ENCODE data around the gene RAB10. TPM values are rescaled to one million over a fixed set of nuclear protein-coding genes. Genes with fewer than 3 reads are reported as not detected.

RAB10 gene
- total and polyA plus RNA-seq, 4 donors, result 26.6 to 52.2 (median 41.6) TPM

- Histone ChIP-seq H3K4me3 (ENCODE audit: low read depth in 1 of 3, low read length in 3 of 3) (no peak overlapping the region), H3K9ac (ENCODE audit: low read depth in 1 of 2, low read length in 2 of 2) (no peak overlapping the region), H3K27ac (ENCODE audit: low read depth in 1 of 2, low read length in 2 of 2) (no peak overlapping the region), H3K9me3 (ENCODE audit: control insufficient read depth in 4 of 4, low read length in 3 of 4) (no peaks in the 10 kb centered on the region), H3K4me1 (ENCODE audit: control insufficient read depth in 4 of 4, insufficient read depth in 4 of 4, low read length in 3 of 4) (no peaks in the 10 kb centered on the region), H3K36me3 (ENCODE audit: control insufficient read depth in 4 of 4, insufficient read depth in 3 of 4, low read depth in 1 of 4, low read length in 3 of 4) (peaks cover 3 to 19% (median 12%) of the 10 kb centered on the region in 4 donors), H3K27me3 (ENCODE audit: control insufficient read depth in 4 of 4, insufficient read depth in 4 of 4, low read length in 3 of 4) (no peaks in the 10 kb centered on the region)
- WGBS, result 83% methylated on average over 3 of the region's 3 CpGs
- TF ChIP-seq GABPA (IDR thresholded peaks at IDR 0.05 in 1 of 2, conservative IDR thresholded peaks at IDR 0.05 in 1 of 2), result no peak
- no peak for TF ChIP-seq ZBTB33 (IDR thresholded peaks at IDR 0.05)
- TF ChIP-seq JUND (IDR thresholded peaks at IDR 0.05), result no peak
- TF ChIP-seq FOXA1 (IDR thresholded peaks at IDR 0.05), result no peak
- no peak for TF ChIP-seq REST (IDR thresholded peaks at IDR 0.05)
- TF ChIP-seq, protein P1, sequence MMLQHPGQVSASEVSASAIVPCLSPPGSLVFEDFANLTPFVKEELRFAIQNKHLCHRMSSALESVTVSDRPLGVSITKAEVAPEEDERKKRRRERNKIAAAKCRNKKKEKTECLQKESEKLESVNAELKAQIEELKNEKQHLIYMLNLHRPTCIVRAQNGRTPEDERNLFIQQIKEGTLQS (IDR thresholded peaks at IDR 0.05), result no peak
- TF ChIP-seq YY1 (IDR thresholded peaks at IDR 0.05), result no peak
- no peak for TF ChIP-seq HNF4G (IDR thresholded peaks at IDR 0.05)
- no peak for TF ChIP-seq HNF4A (conservative IDR thresholded peaks at IDR 0.05)
- no peak for DNase-seq (ENCODE audit: low spot score)
Measured at GRCh38 chr2:26136451-26136850, 102.6 kb downstream of the RAB10 start.

GRCh38 chr2:26139269-26140183 is 105.6 kb downstream of the RAB10 start:
- WGBS, result 73% methylated on average over 12 of the region's 12 CpGs
- H3K27ac ChIP-seq (ENCODE audit: low read depth in 1 of 2, low read length in 2 of 2), result no peak overlapping the region
- H3K4me3 ChIP-seq (ENCODE audit: low read depth in 1 of 3, low read length in 3 of 3), result no peak overlapping the region
- no peaks in the 10 kb centered on the region for H3K9me3 ChIP-seq (ENCODE audit: control insufficient read depth in 4 of 4, low read length in 3 of 4)
- no peaks in the 10 kb centered on the region for H3K27me3 ChIP-seq (ENCODE audit: control insufficient read depth in 4 of 4, insufficient read depth in 4 of 4, low read length in 3 of 4)
- H3K4me1 ChIP-seq (ENCODE audit: control insufficient read depth in 4 of 4, insufficient read depth in 4 of 4, low read length in 3 of 4), result no peaks in the 10 kb centered on the region
- peaks cover 2 to 14% (median 10%) of the 10 kb centered on the region in 4 donors for H3K36me3 ChIP-seq (ENCODE audit: control insufficient read depth in 4 of 4, insufficient read depth in 3 of 4, low read depth in 1 of 4, low read length in 3 of 4)
- no peak for TF ChIP-seq RXRA (IDR thresholded peaks at IDR 0.05)
- TF ChIP-seq GABPA (IDR thresholded peaks at IDR 0.05 in 1 of 2, conservative IDR thresholded peaks at IDR 0.05 in 1 of 2), result no peak
- TF ChIP-seq, protein P2, sequence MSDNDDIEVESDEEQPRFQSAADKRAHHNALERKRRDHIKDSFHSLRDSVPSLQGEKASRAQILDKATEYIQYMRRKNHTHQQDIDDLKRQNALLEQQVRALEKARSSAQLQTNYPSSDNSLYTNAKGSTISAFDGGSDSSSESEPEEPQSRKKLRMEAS (IDR thresholded peaks at IDR 0.05), result no peak
- TF ChIP-seq TAF1 (conservative IDR thresholded peaks at IDR 0.05), result no peak
- TF ChIP-seq, protein P3, sequence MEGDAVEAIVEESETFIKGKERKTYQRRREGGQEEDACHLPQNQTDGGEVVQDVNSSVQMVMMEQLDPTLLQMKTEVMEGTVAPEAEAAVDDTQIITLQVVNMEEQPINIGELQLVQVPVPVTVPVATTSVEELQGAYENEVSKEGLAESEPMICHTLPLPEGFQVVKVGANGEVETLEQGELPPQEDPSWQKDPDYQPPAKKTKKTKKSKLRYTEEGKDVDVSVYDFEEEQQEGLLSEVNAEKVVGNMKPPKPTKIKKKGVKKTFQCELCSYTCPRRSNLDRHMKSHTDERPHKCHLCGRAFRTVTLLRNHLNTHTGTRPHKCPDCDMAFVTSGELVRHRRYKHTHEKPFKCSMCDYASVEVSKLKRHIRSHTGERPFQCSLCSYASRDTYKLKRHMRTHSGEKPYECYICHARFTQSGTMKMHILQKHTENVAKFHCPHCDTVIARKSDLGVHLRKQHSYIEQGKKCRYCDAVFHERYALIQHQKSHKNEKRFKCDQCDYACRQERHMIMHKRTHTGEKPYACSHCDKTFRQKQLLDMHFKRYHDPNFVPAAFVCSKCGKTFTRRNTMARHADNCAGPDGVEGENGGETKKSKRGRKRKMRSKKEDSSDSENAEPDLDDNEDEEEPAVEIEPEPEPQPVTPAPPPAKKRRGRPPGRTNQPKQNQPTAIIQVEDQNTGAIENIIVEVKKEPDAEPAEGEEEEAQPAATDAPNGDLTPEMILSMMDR (IDR thresholded peaks at IDR 0.05; ENCODE audit: low read depth, low read length, missing input control), result no peak
- no peak for TF ChIP-seq ZBTB33 (IDR thresholded peaks at IDR 0.05)
- TF ChIP-seq REST (IDR thresholded peaks at IDR 0.05), result no peak
- no peak for TF ChIP-seq JUND (IDR thresholded peaks at IDR 0.05)
- no peak for TF ChIP-seq HNF4G (IDR thresholded peaks at IDR 0.05)
- TF ChIP-seq FOXA1 (IDR thresholded peaks at IDR 0.05), result no peak
- no peak overlapping the region for H3K9ac ChIP-seq (ENCODE audit: low read depth in 1 of 2, low read length in 2 of 2)
- no peak for DNase-seq (ENCODE audit: low spot score)

All from liver (tissue), 9 donors.